T1000 (cell line): ENCODE results near the gene WNT3A.

Experiments
- DNase-seq: peaks from one replicate; lab custom pipeline; 2025; ENCODE audit warnings: mixed read lengths; lab: John Stamatoyannopoulos, UW

WNT3A gene

DNA sequence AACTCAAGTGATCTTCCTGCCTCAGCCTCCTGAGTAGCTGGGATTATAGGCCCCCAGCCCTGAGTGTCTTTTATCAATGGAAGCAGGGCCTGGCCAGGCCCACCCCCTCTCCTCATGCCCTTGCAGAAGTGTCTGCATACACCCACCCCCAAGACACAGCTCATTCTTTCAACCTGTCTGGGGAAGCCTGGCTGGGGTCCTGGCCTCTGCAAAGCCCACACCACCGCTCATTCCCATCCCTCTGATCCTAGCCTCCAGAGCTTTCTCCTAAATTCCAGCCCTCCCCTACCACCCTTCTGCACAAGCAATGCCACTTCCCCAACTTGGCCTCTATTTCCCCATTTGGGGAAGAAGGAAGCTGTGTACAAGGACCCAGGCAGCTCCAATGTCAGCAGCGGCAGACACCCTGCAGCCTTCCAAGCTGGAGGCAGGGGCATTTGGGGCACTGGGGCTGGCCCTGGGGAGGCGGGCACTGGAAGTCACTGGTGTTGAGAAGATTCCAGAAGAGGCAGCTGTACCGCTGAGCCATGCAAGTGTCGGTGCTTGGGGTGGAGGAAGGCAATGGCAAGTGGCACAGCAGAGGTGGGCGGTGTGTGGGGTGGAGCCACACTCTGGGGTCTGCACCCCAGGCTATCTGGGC, 42.0 kb downstream of the WNT3A start:
- DNase-seq: no peak

DNA sequence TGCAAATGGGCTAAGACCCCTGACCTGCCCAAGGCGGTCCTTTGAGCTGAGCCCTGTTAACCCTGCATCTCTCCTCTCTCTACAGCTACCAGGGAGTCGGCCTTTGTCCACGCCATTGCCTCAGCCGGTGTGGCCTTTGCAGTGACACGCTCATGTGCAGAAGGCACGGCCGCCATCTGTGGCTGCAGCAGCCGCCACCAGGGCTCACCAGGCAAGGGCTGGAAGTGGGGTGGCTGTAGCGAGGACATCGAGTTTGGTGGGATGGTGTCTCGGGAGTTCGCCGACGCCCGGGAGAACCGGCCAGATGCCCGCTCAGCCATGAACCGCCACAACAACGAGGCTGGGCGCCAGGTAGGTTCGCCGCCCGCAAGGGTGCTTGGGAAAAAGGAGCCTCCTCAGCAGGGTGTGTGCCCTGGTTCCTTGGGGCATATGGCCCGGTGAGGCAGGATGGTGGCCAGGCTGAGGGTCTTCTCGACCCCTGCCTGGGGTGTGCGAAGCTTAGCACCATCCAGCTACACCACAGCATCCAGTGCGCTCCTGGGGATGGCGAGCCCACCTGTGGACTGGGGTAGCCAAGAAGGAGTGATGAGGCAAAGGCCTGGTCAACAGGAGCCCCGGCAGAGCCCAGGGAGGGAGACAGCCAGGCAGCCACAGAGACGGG, 43.9 kb downstream of the WNT3A start:
- no peak for DNase-seq

DNA sequence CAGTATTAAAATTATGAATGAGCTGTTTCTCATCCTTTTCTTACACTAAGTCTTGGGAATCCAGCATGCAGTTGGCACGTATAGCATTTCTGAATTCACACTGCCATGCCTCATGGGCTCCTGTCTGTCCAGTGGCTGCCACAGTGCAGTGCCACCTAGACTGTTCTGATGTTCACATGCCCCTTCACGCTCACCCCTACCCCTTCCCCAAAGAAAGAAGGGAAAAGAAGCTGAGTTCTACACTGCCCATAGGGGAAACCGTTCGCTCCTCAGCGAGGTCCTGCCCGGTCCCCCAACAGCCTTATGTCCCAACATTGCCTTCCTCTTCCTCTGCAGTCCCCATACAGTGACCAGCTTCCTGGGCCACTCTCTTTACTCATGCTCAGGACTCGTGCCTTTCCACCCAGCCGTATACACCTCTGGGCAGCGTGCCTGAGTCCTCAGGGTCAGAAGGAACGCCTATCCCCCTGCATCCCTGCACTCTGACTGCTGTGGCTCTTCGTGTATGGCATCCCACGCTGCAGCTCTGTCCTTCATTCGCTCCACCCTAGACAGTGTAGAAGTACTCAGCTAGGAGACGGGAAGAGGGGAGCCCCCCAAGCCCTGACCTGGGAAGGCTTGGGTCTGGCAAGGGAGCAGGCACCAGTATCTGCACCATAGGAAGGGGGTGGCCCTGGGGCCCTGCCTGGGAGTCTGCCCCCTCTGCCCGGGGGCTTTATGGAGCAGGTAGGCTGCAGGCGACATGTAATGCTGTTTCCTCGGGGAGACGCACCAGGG, 51.6 kb downstream of the WNT3A start:
- DNase-seq: no peak

DNA sequence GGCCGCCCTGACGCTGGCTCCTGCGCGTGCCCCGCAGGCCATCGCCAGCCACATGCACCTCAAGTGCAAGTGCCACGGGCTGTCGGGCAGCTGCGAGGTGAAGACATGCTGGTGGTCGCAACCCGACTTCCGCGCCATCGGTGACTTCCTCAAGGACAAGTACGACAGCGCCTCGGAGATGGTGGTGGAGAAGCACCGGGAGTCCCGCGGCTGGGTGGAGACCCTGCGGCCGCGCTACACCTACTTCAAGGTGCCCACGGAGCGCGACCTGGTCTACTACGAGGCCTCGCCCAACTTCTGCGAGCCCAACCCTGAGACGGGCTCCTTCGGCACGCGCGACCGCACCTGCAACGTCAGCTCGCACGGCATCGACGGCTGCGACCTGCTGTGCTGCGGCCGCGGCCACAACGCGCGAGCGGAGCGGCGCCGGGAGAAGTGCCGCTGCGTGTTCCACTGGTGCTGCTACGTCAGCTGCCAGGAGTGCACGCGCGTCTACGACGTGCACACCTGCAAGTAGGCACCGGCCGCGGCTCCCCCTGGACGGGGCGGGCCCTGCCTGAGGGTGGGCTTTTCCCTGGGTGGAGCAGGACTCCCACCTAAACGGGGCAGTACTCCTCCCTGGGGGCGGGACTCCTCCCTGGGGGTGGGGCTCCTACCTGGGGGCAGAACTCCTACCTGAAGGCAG, 52.3 kb downstream of the WNT3A start:
- DNase-seq: no peak

DNA sequence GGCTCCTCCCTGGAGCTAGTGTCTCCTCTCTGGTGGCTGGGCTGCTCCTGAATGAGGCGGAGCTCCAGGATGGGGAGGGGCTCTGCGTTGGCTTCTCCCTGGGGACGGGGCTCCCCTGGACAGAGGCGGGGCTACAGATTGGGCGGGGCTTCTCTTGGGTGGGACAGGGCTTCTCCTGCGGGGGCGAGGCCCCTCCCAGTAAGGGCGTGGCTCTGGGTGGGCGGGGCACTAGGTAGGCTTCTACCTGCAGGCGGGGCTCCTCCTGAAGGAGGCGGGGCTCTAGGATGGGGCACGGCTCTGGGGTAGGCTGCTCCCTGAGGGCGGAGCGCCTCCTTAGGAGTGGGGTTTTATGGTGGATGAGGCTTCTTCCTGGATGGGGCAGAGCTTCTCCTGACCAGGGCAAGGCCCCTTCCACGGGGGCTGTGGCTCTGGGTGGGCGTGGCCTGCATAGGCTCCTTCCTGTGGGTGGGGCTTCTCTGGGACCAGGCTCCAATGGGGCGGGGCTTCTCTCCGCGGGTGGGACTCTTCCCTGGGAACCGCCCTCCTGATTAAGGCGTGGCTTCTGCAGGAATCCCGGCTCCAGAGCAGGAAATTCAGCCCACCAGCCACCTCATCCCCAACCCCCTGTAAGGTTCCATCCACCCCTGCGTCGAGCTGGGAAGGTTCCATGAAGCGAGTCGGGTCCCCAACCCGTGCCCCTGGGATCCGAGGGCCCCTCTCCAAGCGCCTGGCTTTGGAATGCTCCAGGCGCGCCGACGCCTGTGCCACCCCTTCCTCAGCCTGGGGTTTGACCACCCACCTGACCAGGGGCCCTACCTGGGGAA, 53.0 kb downstream of the WNT3A start:
- DNase-seq: no peak

DNA sequence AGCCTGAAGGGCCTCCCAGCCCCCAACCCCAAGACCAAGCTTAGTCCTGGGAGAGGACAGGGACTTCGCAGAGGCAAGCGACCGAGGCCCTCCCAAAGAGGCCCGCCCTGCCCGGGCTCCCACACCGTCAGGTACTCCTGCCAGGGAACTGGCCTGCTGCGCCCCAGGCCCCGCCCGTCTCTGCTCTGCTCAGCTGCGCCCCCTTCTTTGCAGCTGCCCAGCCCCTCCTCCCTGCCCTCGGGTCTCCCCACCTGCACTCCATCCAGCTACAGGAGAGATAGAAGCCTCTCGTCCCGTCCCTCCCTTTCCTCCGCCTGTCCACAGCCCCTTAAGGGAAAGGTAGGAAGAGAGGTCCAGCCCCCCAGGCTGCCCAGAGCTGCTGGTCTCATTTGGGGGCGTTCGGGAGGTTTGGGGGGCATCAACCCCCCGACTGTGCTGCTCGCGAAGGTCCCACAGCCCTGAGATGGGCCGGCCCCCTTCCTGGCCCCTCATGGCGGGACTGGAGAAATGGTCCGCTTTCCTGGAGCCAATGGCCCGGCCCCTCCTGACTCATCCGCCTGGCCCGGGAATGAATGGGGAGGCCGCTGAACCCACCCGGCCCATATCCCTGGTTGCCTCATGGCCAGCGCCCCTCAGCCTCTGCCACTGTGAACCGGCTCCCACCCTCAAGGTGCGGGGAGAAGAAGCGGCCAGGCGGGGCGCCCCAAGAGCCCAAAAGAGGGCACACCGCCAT, 53.8 kb downstream of the WNT3A start:
- DNase-seq: no peak

DNA sequence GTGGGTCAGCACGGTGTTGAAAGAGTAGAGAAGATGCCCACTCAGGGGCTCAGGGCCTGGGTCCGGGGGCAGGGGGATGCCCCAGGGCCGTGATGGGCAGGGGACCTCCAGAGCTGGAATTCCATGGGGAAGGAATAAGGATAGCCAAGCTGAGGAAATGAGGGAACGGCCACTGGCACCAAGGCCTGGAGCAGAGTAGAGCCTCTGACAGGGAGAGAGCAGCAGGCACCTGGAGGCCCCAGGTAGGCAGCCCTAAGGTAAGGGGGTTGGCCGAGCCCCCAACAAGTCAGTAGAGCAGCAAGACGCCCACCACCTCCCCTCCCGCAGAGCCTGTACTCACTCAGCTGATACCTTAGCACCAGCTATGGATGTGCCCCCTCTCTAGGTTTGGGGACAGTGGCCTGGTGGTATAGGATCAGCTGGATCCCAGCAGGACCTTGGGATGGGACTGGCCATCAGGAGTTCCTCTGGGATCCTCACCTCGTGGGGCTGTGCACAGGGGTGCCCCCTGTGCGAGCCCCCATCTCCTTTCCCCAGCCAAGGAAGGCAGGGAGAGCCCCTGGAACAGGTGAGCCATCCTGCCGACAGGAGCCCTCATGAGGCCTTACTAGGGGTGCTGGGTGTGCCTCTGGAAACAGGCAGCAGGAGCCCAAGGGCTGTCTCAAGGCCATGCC, 54.8 kb downstream of the WNT3A start:
- no peak for DNase-seq

DNA sequence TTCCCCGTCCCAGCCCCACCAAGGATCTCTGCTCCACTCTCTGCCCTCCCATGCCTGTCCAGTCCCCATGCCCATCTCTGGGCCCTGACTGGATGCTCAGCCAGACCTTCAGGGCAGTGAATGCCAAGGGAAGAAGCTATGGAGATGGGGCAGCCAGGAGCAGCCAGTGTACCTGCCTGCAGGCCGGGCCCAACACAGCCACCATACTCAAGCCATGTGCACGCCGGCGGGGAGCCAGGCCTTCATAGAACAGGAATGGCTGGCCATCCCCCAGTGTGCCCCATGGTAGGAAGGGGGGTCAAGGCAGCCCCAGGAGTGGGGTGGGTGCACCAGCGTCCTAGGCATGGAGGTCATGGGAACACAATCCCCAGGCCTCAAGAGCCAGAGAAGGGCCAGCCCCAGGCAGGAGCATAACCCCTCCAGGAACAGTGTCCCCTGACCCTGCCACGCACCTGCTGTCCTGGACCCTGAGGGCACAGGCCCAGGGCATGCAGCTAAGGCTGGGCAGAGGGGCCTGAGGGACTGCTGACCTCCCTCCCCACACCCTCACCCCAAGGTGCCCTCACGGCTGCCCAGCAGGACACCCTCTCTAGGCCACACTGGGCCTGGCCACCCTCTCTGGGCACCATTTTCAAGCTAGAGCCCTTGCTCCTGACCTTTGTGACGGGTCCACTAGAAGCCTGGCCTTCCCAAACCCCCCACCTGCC, 55.4 kb downstream of the WNT3A start:
- no peak for DNase-seq

DNA sequence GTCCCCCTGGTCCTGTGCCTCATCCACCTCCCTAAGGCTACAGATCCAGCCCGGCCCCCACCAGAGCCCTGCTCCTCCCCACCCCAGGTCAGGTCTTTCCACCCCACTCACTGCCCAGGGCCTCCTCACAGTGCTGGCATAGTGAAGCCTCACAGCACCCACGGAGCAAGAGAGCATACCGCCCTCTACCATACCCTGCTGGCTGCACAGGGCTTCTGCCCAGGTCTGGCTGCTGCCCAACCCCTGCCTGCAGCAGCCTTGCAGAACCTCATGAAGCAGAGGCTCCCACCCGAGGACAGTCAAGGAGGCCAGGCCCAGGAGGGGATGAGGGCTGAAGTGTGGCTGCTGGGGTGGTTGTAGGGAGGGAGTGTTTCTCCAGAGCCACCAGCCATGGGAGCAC, 56.0 kb downstream of the WNT3A start:
- DNase-seq: no peak

DNA sequence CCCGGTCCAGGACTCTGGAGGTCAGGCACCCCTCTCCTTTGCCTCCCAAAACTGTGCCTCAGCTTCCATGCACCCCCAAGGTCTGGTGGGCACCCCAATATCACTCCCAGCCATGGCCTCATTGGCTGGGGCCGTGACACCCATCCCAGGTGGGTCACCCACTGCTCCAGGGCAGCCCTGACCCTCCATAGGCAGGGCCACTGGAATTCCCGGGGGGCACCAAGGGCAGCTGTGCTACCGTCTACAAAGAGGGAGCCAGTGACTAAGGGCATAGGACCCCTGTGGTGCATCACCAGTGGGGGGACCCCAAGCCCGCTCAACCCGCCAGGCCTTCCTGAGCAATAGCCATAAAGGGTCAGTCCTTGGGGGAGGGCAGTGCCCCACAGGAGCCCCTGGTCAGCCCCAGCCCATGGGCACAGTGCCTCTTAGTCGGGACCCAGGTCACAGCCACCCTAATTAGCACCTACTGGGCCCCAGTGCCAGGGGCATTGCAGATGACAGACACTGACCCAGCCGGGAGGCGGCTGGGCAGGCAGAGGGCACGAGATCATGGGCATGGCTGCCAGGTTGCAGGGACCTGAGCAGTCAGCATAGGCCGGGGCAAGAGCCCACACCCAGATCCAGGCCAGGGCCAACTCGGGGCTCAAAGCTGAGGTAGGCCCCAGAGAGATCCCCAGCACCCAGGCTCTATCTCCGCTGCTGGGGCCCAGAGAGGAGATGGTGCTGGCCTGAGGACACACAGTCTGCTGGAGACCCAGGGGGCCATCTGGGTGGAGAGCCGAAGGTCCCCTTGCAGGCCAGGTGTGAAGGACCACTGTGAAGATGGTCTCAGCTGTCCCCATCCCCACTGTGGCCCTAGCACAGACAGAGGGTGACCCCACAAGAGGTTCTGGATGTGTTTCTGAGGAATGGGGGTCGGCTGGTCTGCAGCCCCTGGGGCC, 56.7 kb downstream of the WNT3A start:
- no peak for DNase-seq

DNA sequence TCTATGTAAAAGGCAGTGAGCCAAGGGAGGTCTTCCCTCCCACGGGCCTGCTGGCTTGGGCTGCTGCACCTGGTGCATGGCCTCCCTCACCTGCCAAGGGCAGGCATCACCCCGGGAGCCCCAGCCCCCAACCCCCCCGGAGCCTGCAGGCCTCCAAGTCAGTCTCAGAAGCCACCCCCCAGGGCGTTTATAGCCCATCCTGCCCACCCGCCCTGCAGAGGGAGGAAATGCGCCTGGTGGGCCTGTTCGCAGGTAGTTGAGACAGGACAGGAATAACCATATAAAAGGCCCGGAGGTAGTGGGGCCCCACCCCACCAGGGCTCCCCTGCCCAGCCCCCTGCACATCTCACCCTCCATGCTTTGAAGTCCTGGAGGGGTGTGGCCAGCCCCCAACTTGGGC, 57.5 kb downstream of the WNT3A start:
- DNase-seq: no peak

DNA sequence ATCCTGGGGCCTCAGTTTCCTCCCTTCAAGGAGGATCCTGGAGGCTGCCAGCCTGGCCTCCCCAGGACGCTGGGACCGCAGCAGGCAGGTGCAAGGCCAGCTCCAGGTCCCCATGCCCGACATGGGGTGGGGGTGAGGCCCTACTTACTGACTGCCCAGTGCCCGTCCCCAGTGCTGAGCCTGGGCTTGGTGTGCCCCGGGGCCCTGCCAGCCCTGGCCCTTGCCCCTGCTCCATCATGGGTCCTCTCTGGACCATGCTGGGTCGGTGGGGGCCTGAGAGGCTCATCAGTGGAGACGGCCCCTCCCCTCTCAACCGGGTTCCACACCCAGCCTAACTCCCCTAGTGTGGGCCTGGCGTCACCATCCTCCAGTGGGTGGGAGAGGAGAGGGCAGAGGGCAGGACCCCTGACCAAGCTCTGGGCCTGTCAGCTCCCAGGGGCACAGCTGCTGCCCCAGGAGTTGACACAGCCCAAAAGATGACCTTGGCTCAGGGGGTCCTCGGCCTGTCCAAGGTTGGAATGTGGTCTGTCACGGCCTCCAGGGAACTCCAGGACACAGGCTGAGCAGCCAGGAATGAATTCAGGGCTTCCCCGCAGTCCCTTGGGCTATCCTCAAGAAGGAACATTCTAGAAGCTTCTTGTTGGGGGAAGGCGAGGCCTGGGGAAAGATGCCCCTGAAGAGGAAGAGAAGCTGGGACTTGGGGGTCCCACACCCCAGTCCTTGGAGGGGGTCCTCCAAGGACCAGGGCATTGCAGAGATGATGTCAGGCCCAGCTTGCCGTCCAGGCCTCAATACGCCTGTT, 58.1 kb downstream of the WNT3A start:
- no peak for DNase-seq

DNA sequence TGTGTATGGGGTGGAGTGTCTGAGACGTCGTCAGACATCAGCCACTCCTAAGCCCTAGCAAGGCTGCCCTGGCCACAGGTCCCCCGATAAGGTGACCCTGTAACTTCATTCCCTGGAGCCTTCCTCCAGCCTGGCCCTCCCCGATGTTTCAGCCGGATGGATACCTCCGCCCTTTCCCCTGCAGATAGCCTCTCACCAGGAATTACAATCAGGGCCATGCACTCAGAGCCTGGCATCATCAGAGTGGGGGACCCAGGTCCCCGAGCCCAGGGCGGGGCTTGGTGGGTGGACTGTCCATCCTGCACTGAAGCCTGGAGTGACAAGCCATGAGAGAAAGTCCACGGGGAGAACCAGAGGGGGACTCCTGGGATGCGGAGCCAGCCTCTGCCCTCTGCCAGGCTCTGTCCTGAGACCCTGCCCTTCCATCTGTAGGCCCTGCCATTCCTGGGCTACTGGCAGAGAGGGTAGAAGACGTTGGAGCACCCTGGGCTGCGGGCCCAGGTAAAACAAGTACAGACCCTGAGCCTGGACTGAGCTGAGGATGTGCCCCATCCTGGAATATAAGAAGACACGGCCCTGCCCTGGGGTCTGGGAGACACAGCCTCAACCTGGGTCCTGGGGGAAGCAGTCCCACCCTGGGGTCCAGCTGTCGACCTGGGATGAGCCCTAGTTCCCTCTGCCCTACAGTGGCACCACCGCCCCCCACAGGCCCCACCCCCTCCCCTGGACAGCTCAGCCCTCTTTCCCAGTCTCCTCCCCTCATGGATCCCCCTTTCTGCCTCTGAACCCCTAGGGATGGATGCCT, 58.9 kb downstream of the WNT3A start:
- DNase-seq: no peak

DNA sequence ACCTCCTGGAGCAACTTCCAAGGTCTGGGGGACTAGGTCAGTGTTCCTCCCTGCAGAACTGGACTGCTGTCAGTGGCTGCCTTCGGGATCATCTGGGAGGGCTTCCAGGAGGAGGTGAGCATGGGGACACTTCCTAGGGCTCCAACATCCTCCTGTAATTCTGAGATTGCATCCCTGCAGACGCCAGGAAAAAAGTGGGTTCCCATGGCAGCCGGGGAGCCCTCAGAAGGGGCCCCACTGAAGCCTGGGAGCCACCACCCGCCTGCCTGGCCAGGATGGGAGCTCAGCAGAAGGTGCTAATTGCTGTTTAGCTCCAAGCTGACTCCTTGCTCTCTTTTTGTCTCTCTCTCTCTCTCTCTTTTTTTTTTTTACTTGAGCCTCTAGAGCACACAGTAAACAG, 59.6 kb downstream of the WNT3A start:
- DNase-seq: no peak

DNA sequence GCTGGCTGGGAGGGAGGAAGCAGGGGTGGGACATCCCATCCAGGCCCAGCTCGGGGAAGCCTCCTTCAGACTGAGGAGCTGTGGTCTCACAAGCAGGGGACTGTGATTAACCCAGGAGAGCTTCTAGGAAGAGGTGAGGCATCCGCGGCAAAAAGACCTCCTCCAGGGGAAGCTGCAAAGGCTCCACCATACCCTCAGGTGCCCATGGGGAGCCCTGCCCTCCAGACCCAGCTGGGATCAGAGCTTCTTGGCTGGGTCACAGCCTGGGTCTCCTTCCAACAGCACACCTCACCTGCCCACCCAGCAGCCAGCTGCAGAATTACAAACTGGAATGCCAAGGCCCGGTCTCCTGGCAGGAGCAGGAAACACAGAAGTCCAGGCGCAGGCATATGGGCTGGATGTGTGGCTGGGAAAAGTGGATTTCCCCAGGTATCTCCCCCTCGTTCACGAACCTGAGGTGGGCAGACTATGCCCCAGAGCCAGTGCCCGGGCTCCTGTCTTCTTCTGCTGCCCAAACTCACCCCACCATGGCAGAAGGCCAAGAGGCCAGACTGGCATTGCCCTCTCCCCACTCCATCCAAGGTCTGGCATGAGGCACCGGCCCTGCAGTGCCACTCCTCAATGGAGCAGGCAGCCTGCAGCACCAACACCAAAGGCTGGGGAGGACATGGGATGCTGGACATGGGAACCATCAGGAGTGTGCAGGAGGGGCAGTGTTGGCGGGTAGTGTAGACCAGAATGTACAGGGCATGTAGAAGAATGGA, 60.3 kb downstream of the WNT3A start:
- no peak for DNase-seq

DNA sequence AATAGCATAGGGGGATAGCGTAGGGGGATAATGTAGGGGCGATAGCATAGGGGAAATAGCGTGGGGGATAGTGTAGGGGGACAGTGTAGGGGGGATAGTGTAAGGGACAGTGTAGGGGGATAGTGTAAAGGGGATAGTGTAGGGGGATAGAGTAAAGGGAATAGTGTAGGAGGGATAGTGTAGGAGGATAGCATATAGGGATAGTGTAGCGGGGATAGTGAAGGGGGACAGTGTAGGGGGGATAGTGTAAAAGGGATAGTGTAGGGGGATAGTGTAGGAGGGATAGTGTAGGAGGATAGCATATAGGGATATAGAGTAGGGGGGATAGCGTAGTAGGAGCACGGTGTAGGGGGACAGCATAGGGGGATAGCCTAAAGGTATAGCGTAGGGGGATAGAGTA, 61.6 kb downstream of the WNT3A start:
- DNase-seq: no peak
